HG02798 (cell line): ENCODE data around the gene ERICH4.
"Not testable (repeated sequence)": the region's sequence is repeated elsewhere in the genome, so short reads cannot be mapped to it uniquely, and the experiment has no call there.

Experiments
- ATAC-seq: cut with Tn5 transposase; IDR thresholded peaks from one replicate; pipeline ENCODE4 v1.9.1; 2021; ENCODE audit warnings: mild to moderate bottlenecking; ENCODE audit not compliant: unreplicated experiment, poor library complexity

Gene ERICH4

DNA sequence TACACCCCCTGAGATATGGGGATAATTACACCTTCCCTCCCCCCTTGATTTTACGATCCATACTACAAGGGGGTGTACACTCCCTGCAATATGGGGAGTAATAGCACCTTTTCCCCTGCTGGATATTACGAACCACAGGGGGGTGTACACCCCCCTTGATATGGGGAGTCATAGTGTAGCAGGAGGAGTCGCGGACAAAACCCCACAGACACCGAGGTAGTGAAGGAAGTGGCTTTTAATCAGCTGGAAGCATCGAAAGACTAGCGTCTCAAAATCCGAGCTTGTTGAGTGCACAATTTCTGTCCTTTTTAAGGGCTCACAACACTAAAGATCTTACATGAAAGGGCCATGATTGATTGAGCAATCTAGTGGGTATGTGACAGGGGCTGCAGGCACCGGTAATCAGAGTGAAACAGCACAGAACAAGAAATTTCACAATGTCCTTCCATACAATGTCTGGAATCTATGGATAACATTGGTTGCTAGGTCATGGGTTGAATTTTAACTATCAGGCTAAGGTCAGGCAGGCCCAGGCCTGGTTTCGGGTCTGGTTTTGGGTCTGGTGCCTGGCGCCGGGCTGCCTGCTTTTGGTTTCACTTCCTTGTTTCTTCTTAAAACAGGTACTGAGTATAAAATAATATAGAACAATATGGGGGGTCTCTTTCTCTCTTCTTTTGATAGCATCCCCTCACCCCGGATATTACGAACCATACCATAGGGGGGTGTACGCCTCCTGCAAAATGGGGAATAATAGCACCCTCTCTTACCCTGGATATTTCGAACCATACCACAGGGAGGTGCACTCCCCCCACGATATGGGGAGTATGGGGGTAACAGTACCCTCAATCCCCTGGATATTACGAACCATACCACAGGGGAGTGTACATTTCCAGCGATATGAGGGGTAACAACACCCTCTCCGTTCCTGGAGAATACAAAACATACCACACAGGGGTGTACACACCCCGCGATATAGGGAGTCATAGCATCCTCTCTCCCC, 20.6 kb downstream of the ERICH4 start:
- not testable (repeated sequence) for ATAC-seq

DNA sequence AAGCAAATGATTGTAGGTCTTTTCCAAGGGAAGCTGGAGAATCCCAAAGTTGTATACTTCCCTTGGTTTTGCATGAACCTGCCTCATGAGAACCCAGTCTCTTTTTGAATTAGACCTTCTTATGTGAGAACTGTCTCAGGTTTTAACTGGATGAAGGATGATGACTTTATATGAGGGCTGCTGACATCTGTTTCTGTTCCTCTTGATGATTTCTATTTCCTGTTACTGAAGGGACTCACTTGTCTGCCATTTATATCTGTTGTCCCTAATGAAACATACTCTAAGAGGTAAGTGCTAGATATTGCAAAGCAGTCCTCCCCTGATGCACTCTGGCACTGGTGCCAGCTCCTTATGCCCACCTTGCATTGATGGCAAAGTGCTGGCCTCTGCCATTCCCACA, 33.6 kb downstream of the ERICH4 start:
- no peak for ATAC-seq

DNA sequence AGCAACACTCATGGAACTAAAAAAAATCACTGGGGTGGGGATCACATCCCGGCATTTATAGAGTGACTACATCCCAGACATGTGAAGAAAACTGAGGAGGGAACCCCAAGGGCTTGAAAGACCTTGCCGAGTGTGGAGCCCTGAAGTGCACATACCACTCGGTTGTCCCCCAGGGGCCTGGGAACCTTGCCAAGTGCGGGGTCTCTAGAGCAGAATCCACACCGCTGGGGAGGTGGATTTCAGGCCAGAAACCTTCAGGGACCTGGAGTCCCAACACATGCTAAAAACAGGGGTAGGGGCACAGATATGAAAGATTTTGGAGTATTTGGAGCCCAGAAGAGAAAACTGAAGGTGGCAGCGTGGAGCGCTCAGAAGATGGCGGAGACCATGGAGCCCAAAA, 35.2 kb downstream of the ERICH4 start:
- ATAC-seq, result no peak

DNA sequence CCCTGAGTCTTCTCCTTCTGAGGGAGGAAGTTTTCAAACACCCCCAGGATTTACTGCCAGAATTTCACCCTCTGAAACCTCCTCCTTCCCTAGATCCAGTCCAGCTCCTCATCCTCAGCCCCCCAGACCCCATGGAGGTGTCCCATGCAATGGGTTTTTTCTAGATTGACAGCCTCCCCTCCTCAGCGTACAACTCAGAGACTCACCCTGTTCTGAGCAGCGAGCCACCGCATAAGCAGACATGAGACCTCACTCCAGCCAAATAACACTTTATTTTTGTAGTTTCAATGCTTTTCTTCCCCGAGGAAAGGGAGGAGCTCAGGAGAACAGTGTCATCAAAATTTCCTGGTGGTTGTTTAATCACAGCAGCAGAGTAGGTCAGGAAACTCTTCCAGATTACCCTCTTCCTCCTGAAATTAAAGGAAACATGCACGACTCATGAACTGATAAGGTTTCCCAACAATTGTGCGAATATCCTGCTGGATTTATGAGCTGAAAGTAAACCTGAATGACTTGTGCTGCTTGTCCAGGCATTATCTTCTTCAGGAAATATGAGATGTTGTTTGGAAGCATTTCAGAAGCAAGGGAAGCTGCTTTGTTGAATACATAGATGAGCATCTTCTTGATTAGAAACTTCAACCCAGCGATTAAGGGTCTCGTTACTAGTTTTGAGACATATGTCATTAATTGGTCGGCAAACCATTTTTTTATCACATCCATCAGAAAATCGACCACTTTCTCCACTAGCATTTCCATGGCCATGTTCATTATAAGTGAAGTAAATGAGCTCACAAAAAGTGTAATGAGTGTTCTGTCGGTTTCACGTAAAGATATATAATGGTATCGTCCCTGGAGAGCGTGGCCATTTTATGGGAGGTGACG, 36.2 kb downstream of the ERICH4 start:
- ATAC-seq, result no peak

DNA sequence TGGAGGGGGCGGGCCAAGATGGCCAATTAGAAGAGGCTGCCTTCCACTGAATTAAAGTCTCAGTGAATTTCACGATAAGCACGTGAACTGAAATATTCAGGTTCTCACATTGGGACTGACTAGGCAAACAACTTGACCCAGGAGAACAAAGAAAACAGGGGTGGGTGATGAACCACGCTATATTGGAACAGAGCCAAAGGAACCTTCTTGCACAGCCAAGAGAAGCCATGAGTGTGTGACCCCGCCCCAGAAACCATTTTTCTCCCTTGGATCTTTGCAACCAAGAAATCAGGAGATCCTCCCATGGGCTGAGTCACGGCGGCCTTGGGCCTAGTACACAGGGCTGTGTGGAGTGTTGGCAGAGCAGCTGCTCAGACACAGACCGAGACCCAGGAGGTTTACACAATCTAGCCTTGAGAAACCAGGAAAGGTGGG, 36.8 kb downstream of the ERICH4 start:
- no peak for ATAC-seq

DNA sequence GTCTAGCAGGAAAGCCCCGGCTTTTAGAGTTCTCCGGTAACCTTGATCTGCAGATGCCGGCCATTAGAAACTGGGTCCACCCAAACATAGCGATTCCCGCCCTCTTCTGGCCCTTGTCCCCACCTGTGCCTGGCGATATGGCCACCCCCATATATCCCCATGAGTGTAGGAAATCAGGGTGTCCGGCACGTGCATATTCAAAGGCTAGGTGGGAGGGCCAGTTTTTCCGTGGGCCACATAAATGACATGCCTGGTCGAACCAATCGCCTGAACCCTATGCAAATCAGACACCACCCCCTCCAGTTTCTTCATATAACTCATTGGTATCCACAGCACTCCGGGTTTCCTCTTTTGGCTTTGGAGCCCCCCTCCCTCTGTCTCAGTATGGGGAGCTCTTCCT, 37.4 kb downstream of the ERICH4 start:
- no peak for ATAC-seq

DNA sequence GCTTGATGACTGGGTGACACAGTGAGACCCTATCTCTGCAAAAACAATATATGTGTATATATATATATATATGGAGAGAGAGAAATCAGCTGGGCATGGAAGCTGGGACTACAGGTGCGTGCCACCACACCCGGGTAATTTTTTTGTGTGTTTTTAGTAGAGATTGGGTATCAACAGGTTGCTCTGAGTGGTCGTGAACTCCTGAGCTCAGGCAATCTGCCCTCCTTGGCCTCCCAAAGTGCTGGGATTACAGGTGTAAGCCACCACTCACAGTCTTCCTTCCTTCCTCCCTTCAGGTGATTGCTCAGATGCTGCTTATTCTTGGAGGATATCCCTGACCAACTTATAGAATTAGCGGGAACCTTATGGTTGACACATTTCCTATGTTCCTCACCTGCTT, 41.9 kb downstream of the ERICH4 start:
- ATAC-seq, result no peak

DNA sequence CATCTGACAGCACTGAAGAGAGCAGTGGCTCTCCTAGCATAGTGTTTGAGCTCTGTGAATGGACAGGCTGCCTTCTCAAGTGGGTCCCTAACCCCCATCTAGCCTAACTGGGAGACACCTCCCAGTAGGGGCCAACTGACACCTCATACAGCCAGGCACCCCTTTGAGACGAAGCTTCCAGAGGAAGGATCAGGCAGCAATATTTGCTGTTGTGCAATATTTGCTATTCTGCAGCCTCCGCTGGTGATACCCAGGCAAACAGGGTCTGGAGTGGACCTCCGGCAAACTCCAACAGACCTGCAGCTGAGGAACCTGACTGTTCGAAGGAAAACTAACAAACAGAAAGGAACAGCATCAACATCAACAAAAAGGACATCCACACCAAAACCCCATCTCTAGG, 44.0 kb downstream of the ERICH4 start:
- not testable (repeated sequence) for ATAC-seq

DNA sequence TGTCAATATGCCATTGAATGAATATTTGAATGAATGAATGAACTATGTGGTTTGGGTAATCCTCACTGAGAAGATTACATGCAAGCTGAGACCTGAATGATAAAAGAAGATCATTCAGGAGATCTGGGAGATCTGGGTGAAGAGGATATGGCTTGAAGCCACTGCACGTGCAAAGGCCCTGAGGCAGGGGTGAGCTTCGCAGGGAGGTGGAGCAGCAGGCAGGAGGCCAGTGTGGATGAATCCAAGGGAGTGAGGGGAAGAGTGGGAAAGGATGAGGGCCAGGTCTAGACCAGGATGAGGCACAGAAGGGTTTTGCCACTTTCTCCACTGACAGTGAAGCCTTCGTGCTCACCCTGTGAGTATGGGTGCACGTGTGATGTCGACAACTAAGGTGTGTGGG, 49.9 kb downstream of the ERICH4 start:
- ATAC-seq, result no peak
